Lower lobe of right lung (tissue), 2 donors: ENCODE results near the gene KMT5C. TPM values are rescaled to one million over a fixed set of nuclear protein-coding genes. Genes with fewer than 3 reads are reported as not detected.
A peak's percentile ranks its signal among the peaks of the same experiment; 100 is the strongest.

Experiments
- ATAC-seq, 2 donors: fragments of 200-7000 bp; cut with Tn5 transposase; one replicate each; pipeline ENCODE4 v1.9.1; 2020 to 2022; ENCODE audit warnings: mild to moderate bottlenecking in 2 of 2, moderate library complexity in 2 of 2
- DNase-seq: peaks from one replicate; pipeline ENCODE4 v3.0.0-alpha.2; 2020
- H3K27ac ChIP-seq: fragments of 200-600 bp; one replicate; pipeline ENCODE4 v1.8.0; 2022
- H3K27me3 ChIP-seq: fragments of 200-600 bp; one replicate; pipeline ENCODE4 v1.8.0; 2022; ENCODE audit warnings: low read depth
- H3K36me3 ChIP-seq: fragments of 200-600 bp; one replicate; pipeline ENCODE4 v1.8.0; 2022; ENCODE audit warnings: mild to moderate bottlenecking
- H3K4me1 ChIP-seq: fragments of 200-600 bp; one replicate; pipeline ENCODE4 v1.8.0; 2022
- H3K4me3 ChIP-seq: fragments of 200-600 bp; one replicate; pipeline ENCODE4 v1.8.0; 2022; ENCODE audit warnings: mild to moderate bottlenecking
- H3K9me3 ChIP-seq: fragments of 200-600 bp; one replicate; pipeline ENCODE4 v1.8.0; 2022
- CTCF ChIP-seq: fragments of 200-600 bp; IDR thresholded peaks from one replicate; pipeline ENCODE4 v1.8.0; 2022; ENCODE audit warnings: antibody characterized with exemption, mild to moderate bottlenecking
- intact Hi-C: fragments of 100-400 bp; cut with DNase I; formaldehyde crosslinking; loops from one replicate; pipeline ENCODE4 v1.11.0; 2022
- long read RNA-seq: library from polyadenylated mRNA; unstranded; transcript quantifications from one replicate; pipeline ENCODE4 v2.0.0, GENCODE V29; 2021
- total RNA-seq: library from RNA; stranded (reverse); fragmentation: NEBNext Ultra II Directional; extraction: Animal tissue kit (Norgen Biotek cat#: 25700); gene quantifications from one replicate; pipeline ENCODE4 v1.2.1, GENCODE V29; 2021
- donor health status: DM: no; HTN: yes; CAD: no; lungs with severe emphysema.

The KMT5C gene
- 14.7 TPM for total RNA-seq
- long read RNA-seq, partial matches to known transcripts, result 1 of 10 reads
- long read RNA-seq, other reads (novel, unspliced or antisense), result 4 of 10 reads

- H3K4me3 ChIP-seq, result peak within 1 kb of the TSS; percentile 64
- peaks cover 18% of the 10 kb centered on the region for H3K36me3 ChIP-seq
- intact Hi-C loops, result no loop called here
- peak; percentile 100 for DNase-seq
- ATAC-seq, result peak; percentile 93 to 95
- H3K9me3 ChIP-seq, result no peaks in the 10 kb centered on the region
- peaks cover 7% of the 10 kb centered on the region for H3K27me3 ChIP-seq
- peak; percentile 37 for TF ChIP-seq CTCF
- H3K4me1 ChIP-seq, result peaks cover 15% of the 10 kb centered on the region
- H3K27ac ChIP-seq, result peak within 1 kb of the TSS; percentile 94
Measured at GRCh38 chr19:55339105-55339888, at the start of gene KMT5C. TSS of gene KMT5C (plus strand) at chr19:55339876. CDS start at chr19:55341937, 2,061 bp downstream.

GRCh38 chr19:55297267-55297666 is 42.4 kb upstream of the KMT5C start:
- Histone ChIP-seq H3K27ac (no peak overlapping the region), H3K4me3 (no peak overlapping the region), H3K9me3 (no peaks in the 10 kb centered on the region), H3K4me1 (peaks cover 8% of the 10 kb centered on the region), H3K36me3 (no peaks in the 10 kb centered on the region), H3K27me3 (no peaks in the 10 kb centered on the region)
- DNase-seq (no peak), ATAC-seq (no peak)
- TF ChIP-seq CTCF, result no peak
- intact Hi-C loops, result no loop called here

DNA sequence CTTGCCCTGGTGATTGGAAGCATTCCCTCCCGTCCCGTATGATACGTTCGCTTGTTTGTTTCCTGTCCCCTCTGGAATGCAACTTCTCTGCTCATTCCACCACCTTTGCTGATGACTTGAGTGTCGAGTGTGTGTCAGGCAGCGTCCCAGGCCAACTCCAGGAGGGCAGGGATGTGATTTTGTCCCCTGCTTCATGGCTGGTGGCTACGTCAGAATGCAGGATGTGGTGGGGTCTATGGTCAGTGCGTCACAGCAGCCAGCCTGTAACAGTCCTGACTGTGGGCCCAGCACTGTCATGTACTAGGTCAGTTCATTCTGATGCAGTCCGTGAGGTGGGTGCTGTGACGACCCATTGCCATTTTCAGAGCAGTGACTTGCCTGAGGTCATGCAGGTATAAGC is 39.7 kb upstream of the KMT5C start:
- Histone ChIP-seq H3K27ac (no peak overlapping the region), H3K4me3 (no peak overlapping the region), H3K9me3 (no peaks in the 10 kb centered on the region), H3K27me3 (no peaks in the 10 kb centered on the region), H3K36me3 (no peaks in the 10 kb centered on the region), H3K4me1 (peaks cover 8% of the 10 kb centered on the region)
- intact Hi-C loops, result no loop called here
- ATAC-seq, result no peak
- DNase-seq, result no peak
- TF ChIP-seq CTCF, result no peak

DNA sequence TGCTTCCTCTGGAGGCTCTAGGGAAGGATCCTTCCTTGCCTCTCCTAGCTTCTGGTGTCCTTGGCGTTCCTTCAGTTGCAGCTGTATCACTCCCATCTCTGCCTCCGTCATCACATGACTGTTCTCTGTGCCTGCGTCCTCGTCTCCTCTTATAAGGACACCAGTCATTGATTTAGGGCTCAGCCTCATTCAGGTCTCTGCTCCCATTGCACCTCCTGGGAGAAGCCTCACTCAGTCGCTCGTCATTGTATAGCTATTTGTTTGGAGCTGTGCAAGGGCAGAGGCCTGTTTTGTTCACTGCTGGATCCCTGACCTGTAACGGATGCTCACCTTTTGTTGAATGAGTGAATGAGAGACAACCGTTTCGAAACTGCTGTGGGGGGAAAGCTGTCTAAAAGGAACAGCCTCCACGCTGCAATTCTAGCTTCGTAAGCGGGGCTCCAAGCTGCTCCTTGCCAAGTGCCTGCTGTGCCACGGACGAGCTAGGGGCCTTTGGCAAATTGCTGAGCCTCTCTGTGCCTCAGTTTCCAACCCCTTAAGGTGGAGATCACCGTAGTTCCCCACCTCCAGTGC is 38.7 kb upstream of the KMT5C start:
- peaks cover 8% of the 10 kb centered on the region for H3K4me1 ChIP-seq
- intact Hi-C loops, result no loop called here
- DNase-seq (no peak), ATAC-seq (no peak)
- no peak overlapping the region for H3K27ac ChIP-seq
- TF ChIP-seq CTCF, result no peak
- H3K27me3 ChIP-seq, result no peaks in the 10 kb centered on the region
- no peaks in the 10 kb centered on the region for H3K9me3 ChIP-seq
- H3K36me3 ChIP-seq, result no peaks in the 10 kb centered on the region
- no peak overlapping the region for H3K4me3 ChIP-seq

DNA sequence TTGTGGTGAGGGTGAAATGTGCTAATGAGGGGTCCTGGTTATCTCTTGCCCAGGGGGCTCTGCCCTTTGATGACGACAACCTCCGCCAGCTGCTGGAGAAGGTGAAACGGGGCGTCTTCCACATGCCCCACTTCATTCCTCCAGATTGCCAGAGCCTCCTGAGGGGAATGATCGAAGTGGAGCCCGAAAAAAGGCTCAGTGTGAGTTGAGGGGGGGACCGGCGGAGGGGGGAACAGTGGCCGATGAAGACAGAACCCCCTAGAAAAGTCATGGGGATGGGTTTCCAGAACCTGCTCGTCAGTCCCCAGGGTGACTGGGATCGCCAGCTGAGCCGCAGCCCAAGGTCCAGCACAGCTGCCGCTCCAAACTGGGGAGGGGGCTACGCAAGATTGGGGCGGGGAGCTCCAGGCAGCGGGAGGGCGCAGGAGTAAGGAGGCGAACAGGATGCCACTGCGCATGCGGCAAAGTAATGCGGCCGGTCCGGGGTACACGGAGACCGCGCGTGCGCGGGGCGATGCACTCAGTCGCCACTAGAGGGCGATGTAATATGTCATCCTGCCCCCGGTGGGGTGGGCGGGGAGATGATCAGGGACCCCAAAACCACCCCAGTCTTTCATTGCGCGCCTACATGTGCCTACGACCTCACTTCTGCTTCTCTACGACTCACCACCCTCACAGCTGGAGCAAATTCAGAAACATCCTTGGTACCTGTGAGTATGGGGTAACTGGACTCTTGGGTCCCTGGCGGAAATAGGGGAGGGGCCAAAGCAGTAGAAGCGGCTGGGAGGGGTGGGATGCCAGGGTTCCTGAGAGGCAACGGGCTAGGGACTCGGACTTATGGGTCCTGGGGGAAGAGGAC is 38.0 kb upstream of the KMT5C start:
- H3K9me3 ChIP-seq, result no peaks in the 10 kb centered on the region
- ATAC-seq, result peak; percentile 94 to 95
- peak; percentile 92 for DNase-seq
- no peak overlapping the region for H3K27ac ChIP-seq
- H3K4me1 ChIP-seq, result peaks cover 8% of the 10 kb centered on the region
- TF ChIP-seq CTCF, result peak; percentile 98
- H3K36me3 ChIP-seq, result no peaks in the 10 kb centered on the region
- H3K4me3 ChIP-seq, result peak overlapping the region; percentile 43
- intact Hi-C loops, result no loop called here
- no peaks in the 10 kb centered on the region for H3K27me3 ChIP-seq
